GM18519 (cell line): ENCODE results near the gene TNIP1.

Experiments used
- ATAC-seq: cut with Tn5 transposase; IDR thresholded peaks from one replicate; pipeline ENCODE4 v1.9.1; 2021; ENCODE audit warnings: mild to moderate bottlenecking, moderate library complexity; ENCODE audit not compliant: unreplicated experiment, low FRiP score

TNIP1 gene

GRCh38 chr5:151028717-151029116, 52.1 kb downstream of the TNIP1 start:
- no peak for ATAC-seq

- no peak for ATAC-seq
Observed at GRCh38 chr5:151027961-151028479, 52.8 kb downstream of the TNIP1 start.

- no peak for ATAC-seq
Observed at GRCh38 chr5:151026679-151027078, 54.2 kb downstream of the TNIP1 start.

GRCh38 chr5:151026088-151026487, 54.7 kb downstream of the TNIP1 start:
- no peak for ATAC-seq

GRCh38 chr5:151025250-151025606, 55.6 kb downstream of the TNIP1 start:
- no peak for ATAC-seq

GRCh38 chr5:151024440-151025249, 56.2 kb downstream of the TNIP1 start:
- no peak for ATAC-seq

GRCh38 chr5:151023651-151024050, 57.2 kb downstream of the TNIP1 start:
- ATAC-seq, result no peak

- ATAC-seq, result no peak
Observed at GRCh38 chr5:151023047-151023615, 57.7 kb downstream of the TNIP1 start.

- ATAC-seq, result no peak
Observed at GRCh38 chr5:151022511-151023018, 58.3 kb downstream of the TNIP1 start.

- ATAC-seq, result no peak
Observed at GRCh38 chr5:151021746-151022145, 59.1 kb downstream of the TNIP1 start.

- peak; percentile 47 for ATAC-seq
Observed at GRCh38 chr5:151020304-151021110, 60.3 kb downstream of the TNIP1 start, which contains the start of gene GPX3. TSS of gene GPX3 (plus strand) at chr5:151020591. CDS start at chr5:151020655, 64 bp downstream.

GRCh38 chr5:151019331-151019730, 61.5 kb downstream of the TNIP1 start:
- no peak for ATAC-seq

- ATAC-seq, result no peak
Observed at GRCh38 chr5:151018846-151019245, 62.0 kb downstream of the TNIP1 start.

- ATAC-seq, result no peak
Observed at GRCh38 chr5:151017897-151018296, 62.9 kb downstream of the TNIP1 start.

- no peak for ATAC-seq
Observed at GRCh38 chr5:151016700-151017099, 64.1 kb downstream of the TNIP1 start.

- no peak for ATAC-seq
Observed at GRCh38 chr5:151015974-151016587, 64.8 kb downstream of the TNIP1 start.

GRCh38 chr5:151014680-151015343, 66.0 kb downstream of the TNIP1 start:
- no peak for ATAC-seq

GRCh38 chr5:151012862-151013261, 68.0 kb downstream of the TNIP1 start:
- ATAC-seq, result no peak

- ATAC-seq, result no peak
Observed at GRCh38 chr5:151008906-151009305, 71.9 kb downstream of the TNIP1 start.

- ATAC-seq, result no peak
Observed at GRCh38 chr5:151008210-151008491, 72.7 kb downstream of the TNIP1 start.
